SK-N-SH treated with all-trans-retinoic acid at 6 μM for 48 hours (cell line): ENCODE results near the gene FOXR1.

ENCODE experiments used
- ATAC-seq: fragments of 200-7000 bp; cut with Tn5 transposase; 3 replicates; pipeline ENCODE4 v1.9.1; 2020; ENCODE audit warnings: mild to moderate bottlenecking, moderate library complexity
- CSDC2 ChIP-seq: fragments of 250-450 bp; sonication (Bioruptor Pico); IDR thresholded peaks from 2 replicates; pipeline ENCODE4 v1.5.0; 2020; ENCODE audit warnings: mild to moderate bottlenecking, moderate library complexity
- ESRRG ChIP-seq: fragments of 250-450 bp; sonication (Bioruptor Pico); IDR thresholded peaks from 2 replicates; pipeline ENCODE4 v1.6.1; 2021; ENCODE audit warnings: mild to moderate bottlenecking
- GLIS3 ChIP-seq: fragments of 250-450 bp; sonication (Bioruptor Pico); IDR thresholded peaks from 2 replicates; pipeline ENCODE4 v1.5.0; 2020; ENCODE audit warnings: mild to moderate bottlenecking, moderate library complexity
- ISL1 ChIP-seq: fragments of 250-450 bp; sonication (Bioruptor Pico); IDR thresholded peaks from 2 replicates; pipeline ENCODE4 v2.1.2; 2022; ENCODE audit warnings: mild to moderate bottlenecking, moderate library complexity
- RARB ChIP-seq: fragments of 250-450 bp; sonication (Bioruptor Pico); IDR thresholded peaks from 2 replicates; pipeline ENCODE4 v1.8.0; 2021; ENCODE audit warnings: mild to moderate bottlenecking, moderate library complexity
- SNAI2 ChIP-seq: fragments of 250-450 bp; sonication (Bioruptor Pico); IDR thresholded peaks from 2 replicates; pipeline ENCODE4 v1.5.0; 2020; ENCODE audit warnings: mild to moderate bottlenecking, moderate library complexity
- TOX ChIP-seq: fragments of 250-450 bp; sonication (Bioruptor Pico); IDR thresholded peaks from 2 replicates; pipeline ENCODE4 v1.8.0; 2021; ENCODE audit warnings: mild to moderate bottlenecking, moderate library complexity, borderline replicate concordance
- ZFP3 ChIP-seq: fragments of 250-450 bp; sonication (Bioruptor Pico); IDR thresholded peaks from 2 replicates; pipeline ENCODE4 v1.5.0; 2020; ENCODE audit warnings: mild to moderate bottlenecking, moderate library complexity
- ZFP30 ChIP-seq: fragments of 450-650 bp; formaldehyde crosslinking; IDR thresholded peaks from 2 replicates; pipeline ENCODE4 v1.5.0; 2022; ENCODE audit warnings: mild to moderate bottlenecking, moderate library complexity
- ZNF8 ChIP-seq: fragments of 450-650 bp; formaldehyde crosslinking; IDR thresholded peaks from 2 replicates; pipeline ENCODE4 v1.5.0; 2020; ENCODE audit warnings: mild to moderate bottlenecking, moderate library complexity
- TF ChIP-seq, protein P1 (sequence below): fragments of 250-450 bp; sonication (Bioruptor Pico); IDR thresholded peaks from 2 replicates; pipeline ENCODE4 v1.5.0; 2020; ENCODE audit warnings: mild to moderate bottlenecking, moderate library complexity
- TF ChIP-seq, protein P2 (sequence below): fragments of 250-450 bp; sonication (Bioruptor Pico); IDR thresholded peaks from 2 replicates; pipeline ENCODE4 v1.8.0; 2020; ENCODE audit warnings: mild to moderate bottlenecking, moderate library complexity, borderline replicate concordance
- TF ChIP-seq, protein P3 (sequence below): fragments of 250-450 bp; sonication (Bioruptor Pico); IDR thresholded peaks from 2 replicates; pipeline ENCODE4 v1.5.1; 2021; ENCODE audit warnings: mild to moderate bottlenecking, moderate library complexity
- TF ChIP-seq, protein P4 (sequence below): fragments of 250-450 bp; sonication (Bioruptor Pico); IDR thresholded peaks from 2 replicates; pipeline ENCODE4 v1.8.0; 2021; ENCODE audit warnings: low read depth, mild to moderate bottlenecking, moderate library complexity, borderline replicate concordance
- TF ChIP-seq, protein P5 (sequence below): fragments of 250-450 bp; sonication (Bioruptor Pico); IDR thresholded peaks from 2 replicates; pipeline ENCODE4 v1.5.1; 2020; ENCODE audit warnings: low read depth, mild to moderate bottlenecking, moderate library complexity

FOXR1 gene

DNA sequence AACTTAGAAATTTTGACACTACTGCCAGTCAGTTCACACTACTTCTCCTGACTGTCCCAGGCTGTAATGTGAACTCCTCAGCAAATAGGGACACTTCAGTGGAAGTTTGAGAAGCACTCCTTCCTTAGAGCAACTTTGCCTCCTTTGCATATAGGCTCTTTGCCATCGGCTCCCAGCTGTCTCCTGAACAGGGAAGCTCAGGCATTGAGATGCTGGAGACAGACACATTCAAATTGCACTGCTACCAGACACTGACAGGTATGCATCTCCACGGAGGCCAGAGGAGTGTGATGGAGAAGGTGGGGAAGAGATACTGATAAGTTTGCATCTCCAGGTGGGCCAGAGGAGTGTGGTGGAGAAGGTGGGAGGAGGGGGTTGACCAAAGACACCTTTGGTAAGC is 48.4 kb downstream of the FOXR1 start:
- ATAC-seq = no peak
- TF ChIP-seq, protein P1, sequence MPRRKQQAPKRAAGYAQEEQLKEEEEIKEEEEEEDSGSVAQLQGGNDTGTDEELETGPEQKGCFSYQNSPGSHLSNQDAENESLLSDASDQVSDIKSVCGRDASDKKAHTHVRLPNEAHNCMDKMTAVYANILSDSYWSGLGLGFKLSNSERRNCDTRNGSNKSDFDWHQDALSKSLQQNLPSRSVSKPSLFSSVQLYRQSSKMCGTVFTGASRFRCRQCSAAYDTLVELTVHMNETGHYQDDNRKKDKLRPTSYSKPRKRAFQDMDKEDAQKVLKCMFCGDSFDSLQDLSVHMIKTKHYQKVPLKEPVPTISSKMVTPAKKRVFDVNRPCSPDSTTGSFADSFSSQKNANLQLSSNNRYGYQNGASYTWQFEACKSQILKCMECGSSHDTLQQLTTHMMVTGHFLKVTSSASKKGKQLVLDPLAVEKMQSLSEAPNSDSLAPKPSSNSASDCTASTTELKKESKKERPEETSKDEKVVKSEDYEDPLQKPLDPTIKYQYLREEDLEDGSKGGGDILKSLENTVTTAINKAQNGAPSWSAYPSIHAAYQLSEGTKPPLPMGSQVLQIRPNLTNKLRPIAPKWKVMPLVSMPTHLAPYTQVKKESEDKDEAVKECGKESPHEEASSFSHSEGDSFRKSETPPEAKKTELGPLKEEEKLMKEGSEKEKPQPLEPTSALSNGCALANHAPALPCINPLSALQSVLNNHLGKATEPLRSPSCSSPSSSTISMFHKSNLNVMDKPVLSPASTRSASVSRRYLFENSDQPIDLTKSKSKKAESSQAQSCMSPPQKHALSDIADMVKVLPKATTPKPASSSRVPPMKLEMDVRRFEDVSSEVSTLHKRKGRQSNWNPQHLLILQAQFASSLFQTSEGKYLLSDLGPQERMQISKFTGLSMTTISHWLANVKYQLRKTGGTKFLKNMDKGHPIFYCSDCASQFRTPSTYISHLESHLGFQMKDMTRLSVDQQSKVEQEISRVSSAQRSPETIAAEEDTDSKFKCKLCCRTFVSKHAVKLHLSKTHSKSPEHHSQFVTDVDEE (CRISPR knock-in tag) = no peak
- TF ChIP-seq ISL1 (CRISPR knock-in tag) (no peak), GLIS3 (CRISPR knock-in tag) (no peak), TOX (CRISPR knock-in tag) (no peak), ZNF8 (CRISPR knock-in tag) (no peak), ZFP30 (CRISPR knock-in tag) (no peak), SNAI2 (CRISPR knock-in tag) (no peak), RARB (CRISPR knock-in tag) (no peak), ESRRG (CRISPR knock-in tag) (no peak)
- TF ChIP-seq, protein P2, sequence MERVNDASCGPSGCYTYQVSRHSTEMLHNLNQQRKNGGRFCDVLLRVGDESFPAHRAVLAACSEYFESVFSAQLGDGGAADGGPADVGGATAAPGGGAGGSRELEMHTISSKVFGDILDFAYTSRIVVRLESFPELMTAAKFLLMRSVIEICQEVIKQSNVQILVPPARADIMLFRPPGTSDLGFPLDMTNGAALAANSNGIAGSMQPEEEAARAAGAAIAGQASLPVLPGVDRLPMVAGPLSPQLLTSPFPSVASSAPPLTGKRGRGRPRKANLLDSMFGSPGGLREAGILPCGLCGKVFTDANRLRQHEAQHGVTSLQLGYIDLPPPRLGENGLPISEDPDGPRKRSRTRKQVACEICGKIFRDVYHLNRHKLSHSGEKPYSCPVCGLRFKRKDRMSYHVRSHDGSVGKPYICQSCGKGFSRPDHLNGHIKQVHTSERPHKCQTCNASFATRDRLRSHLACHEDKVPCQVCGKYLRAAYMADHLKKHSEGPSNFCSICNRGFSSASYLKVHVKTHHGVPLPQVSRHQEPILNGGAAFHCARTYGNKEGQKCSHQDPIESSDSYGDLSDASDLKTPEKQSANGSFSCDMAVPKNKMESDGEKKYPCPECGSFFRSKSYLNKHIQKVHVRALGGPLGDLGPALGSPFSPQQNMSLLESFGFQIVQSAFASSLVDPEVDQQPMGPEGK (CRISPR knock-in tag) = no peak
- TF ChIP-seq, protein P3, sequence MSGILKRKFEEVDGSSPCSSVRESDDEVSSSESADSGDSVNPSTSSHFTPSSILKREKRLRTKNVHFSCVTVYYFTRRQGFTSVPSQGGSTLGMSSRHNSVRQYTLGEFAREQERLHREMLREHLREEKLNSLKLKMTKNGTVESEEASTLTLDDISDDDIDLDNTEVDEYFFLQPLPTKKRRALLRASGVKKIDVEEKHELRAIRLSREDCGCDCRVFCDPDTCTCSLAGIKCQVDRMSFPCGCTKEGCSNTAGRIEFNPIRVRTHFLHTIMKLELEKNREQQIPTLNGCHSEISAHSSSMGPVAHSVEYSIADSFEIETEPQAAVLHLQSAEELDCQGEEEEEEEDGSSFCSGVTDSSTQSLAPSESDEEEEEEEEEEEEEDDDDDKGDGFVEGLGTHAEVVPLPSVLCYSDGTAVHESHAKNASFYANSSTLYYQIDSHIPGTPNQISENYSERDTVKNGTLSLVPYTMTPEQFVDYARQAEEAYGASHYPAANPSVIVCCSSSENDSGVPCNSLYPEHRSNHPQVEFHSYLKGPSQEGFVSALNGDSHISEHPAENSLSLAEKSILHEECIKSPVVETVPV (CRISPR knock-in tag) = no peak
- TF ChIP-seq, all 23 proteins: peak for 0

DNA sequence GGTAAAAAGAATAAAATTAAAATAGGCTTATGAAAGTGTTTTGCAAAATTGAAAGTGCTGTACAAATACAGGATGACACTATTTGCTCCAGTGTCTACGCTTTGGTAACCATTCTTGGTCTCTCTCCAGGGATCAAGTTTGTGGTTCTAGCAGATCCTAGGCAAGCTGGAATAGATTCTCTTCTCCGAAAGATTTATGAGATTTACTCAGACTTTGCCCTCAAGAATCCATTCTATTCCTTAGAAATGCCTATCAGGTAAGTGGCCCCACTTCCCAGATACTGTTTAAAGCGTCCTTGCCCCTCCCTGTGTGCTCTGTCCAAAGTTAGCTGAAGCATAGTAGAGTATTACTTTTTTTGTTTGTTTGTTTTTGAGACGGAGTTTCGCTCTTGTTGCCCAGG is 50.1 kb downstream of the FOXR1 start:
- TF ChIP-seq ZFP30 (CRISPR knock-in tag) (no peak), ESRRG (CRISPR knock-in tag) (no peak), CSDC2 (CRISPR knock-in tag) (no peak)
- TF ChIP-seq, protein P4, sequence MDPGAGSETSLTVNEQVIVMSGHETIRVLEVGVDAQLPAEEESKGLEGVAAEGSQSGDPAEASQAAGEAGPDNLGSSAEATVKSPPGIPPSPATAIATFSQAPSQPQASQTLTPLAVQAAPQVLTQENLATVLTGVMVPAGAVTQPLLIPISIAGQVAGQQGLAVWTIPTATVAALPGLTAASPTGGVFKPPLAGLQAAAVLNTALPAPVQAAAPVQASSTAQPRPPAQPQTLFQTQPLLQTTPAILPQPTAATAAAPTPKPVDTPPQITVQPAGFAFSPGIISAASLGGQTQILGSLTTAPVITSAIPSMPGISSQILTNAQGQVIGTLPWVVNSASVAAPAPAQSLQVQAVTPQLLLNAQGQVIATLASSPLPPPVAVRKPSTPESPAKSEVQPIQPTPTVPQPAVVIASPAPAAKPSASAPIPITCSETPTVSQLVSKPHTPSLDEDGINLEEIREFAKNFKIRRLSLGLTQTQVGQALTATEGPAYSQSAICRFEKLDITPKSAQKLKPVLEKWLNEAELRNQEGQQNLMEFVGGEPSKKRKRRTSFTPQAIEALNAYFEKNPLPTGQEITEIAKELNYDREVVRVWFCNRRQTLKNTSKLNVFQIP (CRISPR knock-in tag) = no peak
- TF ChIP-seq, all 23 proteins: peak for 0
- ATAC-seq = no peak

DNA sequence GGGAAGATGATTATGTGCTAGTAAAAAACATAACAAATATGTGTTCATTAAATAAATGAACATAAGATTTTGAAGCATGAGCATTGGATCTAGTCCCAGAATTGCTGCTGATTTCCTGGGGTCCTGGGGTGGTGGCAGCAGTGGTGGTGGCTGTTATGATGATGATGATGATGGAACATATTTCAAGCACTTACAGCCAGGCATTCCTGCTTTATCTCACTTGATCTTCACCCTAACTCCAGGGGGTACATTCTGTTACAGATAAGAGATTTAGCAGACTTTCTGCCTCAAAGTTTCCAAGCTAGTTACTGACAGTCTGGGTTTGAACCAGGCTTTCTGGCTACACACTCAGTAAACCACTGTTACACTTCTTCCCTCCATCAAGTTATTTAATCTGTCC is 52.2 kb downstream of the FOXR1 start:
- TF ChIP-seq, protein P5, sequence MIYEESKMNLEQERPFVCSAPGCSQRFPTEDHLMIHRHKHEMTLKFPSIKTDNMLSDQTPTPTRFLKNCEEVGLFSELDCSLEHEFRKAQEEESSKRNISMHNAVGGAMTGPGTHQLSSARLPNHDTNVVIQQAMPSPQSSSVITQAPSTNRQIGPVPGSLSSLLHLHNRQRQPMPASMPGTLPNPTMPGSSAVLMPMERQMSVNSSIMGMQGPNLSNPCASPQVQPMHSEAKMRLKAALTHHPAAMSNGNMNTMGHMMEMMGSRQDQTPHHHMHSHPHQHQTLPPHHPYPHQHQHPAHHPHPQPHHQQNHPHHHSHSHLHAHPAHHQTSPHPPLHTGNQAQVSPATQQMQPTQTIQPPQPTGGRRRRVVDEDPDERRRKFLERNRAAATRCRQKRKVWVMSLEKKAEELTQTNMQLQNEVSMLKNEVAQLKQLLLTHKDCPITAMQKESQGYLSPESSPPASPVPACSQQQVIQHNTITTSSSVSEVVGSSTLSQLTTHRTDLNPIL (CRISPR knock-in tag) = no peak
- TF ChIP-seq, protein P4 (CRISPR knock-in tag) = no peak
- TF ChIP-seq CSDC2 (CRISPR knock-in tag) = no peak
- no peak for TF ChIP-seq ZFP3 (CRISPR knock-in tag)
- TF ChIP-seq, protein P1 (CRISPR knock-in tag) = no peak
- TF ChIP-seq ZNF8 (CRISPR knock-in tag) = no peak
- TF ChIP-seq ISL1 (CRISPR knock-in tag) = no peak
- no peak for TF ChIP-seq ZFP30 (CRISPR knock-in tag)
- TF ChIP-seq, all 23 proteins: peak for 0
- ATAC-seq = no peak
